Measurements from ENCODE around the gene ANKRD18A.

The ANKRD18A gene

DNA sequence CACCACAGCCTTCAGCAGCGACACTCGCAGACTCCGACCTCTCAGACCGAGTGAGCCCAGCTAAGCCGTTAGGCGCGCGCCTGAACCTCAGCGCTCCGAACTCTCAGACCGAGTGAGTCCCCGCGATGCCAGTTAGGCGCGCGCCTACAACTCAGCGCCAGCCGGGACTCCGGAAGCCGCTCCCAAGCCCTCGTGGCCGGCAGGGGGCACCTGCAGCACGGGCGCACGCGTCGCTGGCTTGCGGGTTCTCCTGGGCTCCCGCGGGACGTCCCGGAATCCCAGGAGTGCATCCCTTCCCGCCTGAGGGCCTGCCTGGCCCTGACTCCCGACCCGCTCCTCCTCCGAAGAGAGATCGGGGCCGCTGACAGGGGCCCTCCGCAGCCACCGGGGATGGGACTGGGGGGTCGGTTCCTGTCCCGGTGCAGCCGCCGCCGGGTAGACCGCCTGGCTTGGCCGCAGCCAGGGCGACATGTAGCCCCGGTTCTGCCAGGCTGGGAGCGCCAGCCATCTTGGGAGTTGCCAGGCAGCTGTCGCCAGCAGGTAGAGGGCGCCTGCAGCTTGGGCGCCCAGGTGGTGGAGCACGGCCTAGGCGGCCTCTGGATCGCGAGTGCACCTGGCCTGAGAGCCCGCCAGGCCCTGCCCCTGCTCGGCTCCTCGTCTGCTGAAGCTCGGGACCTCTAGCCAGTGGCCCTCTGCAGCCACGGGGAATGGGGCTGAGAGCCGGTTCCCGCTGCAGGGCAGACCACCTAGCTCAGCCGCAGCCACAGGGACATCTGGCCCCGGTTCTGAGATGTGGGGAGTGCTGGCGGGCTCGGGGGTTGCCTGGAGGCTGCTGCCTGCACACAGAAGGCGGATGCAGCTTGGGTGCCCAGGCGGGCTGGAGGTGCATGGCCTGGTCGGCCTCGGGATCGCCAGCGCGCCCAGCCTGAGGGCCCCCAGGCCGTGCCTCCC is at the start of gene ANKRD18A:
TSS of gene ANKRD18A (minus strand) at position 114 of the 951 bp plus-strand sequence. CDS start 311 bp downstream, outside the sequence.
- DNase-seq: peak; percentile 82
- H3K36me3 Mint-ChIP-seq (ENCODE audit: low read depth): no peaks in the 10 kb centered on the region

GRCh38 chr9:38668791-38669466 is 48.5 kb upstream of the ANKRD18A start:
- H3K27ac Mint-ChIP-seq: no peak overlapping the region
- no peak for DNase-seq
- peaks cover 11% of the 10 kb centered on the region for H3K4me1 Mint-ChIP-seq (ENCODE audit: low read depth)
- no peaks in the 10 kb centered on the region for H3K36me3 Mint-ChIP-seq (ENCODE audit: low read depth)
- no peaks in the 10 kb centered on the region for H3K9me3 Mint-ChIP-seq
- no peak overlapping the region for H3K4me3 Mint-ChIP-seq
- H3K27me3 Mint-ChIP-seq: peaks cover 14% of the 10 kb centered on the region

More for the DNA sequence above, at the start of gene ANKRD18A:
- Mint-ChIP-seq H3K27me3 (peaks cover 54% of the 10 kb centered on the region), H3K27ac (peak within 1 kb of the TSS; percentile 90), H3K4me1 (ENCODE audit: low read depth) (peaks cover 16% of the 10 kb centered on the region), H3K4me3 (peak within 1 kb of the TSS; percentile 83), H3K9me3 (no peaks in the 10 kb centered on the region)

- Mint-ChIP-seq H3K27me3 (peaks cover 25% of the 10 kb centered on the region), H3K9me3 (no peaks in the 10 kb centered on the region), H3K27ac (no peak overlapping the region), H3K36me3 (ENCODE audit: low read depth) (no peaks in the 10 kb centered on the region), H3K4me3 (no peak overlapping the region), H3K4me1 (ENCODE audit: low read depth) (no peaks in the 10 kb centered on the region)
- DNase-seq: no peak
These were observed 42.6 kb upstream of the ANKRD18A start for GRCh38 chr9:38662763-38663593.

DNA sequence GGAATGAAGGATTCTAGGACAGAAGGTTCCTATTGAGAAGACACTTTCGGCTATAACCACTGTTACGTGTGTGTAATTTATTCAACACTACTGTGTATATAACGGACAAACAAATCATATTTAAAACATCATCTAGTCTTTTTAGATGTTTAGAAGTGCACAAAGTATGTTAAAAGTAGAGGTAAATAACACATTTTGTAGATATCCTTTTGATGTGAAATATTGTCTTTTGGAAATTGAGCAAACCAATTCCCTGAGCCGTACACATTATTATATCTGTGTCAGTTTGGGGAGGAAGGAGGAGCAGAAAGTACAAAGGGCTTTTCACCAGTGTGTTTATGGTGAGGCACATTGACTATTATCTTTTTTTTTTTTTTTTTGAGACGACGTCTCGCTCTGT is 39.1 kb upstream of the ANKRD18A start:
- no peak for DNase-seq
- H3K36me3 Mint-ChIP-seq (ENCODE audit: low read depth): no peaks in the 10 kb centered on the region
- H3K27ac Mint-ChIP-seq: no peak overlapping the region
- no peaks in the 10 kb centered on the region for H3K9me3 Mint-ChIP-seq
- no peaks in the 10 kb centered on the region for H3K4me1 Mint-ChIP-seq (ENCODE audit: low read depth)
- no peak overlapping the region for H3K4me3 Mint-ChIP-seq
- H3K27me3 Mint-ChIP-seq: peaks cover 43% of the 10 kb centered on the region

GRCh38 chr9:38656896-38657295 is 36.5 kb upstream of the ANKRD18A start:
- Mint-ChIP-seq H3K9me3 (no peaks in the 10 kb centered on the region), H3K4me3 (no peak overlapping the region), H3K27me3 (peaks cover 36% of the 10 kb centered on the region), H3K36me3 (ENCODE audit: low read depth) (no peaks in the 10 kb centered on the region), H3K4me1 (ENCODE audit: low read depth) (no peaks in the 10 kb centered on the region), H3K27ac (no peak overlapping the region)
- no peak for DNase-seq

DNA sequence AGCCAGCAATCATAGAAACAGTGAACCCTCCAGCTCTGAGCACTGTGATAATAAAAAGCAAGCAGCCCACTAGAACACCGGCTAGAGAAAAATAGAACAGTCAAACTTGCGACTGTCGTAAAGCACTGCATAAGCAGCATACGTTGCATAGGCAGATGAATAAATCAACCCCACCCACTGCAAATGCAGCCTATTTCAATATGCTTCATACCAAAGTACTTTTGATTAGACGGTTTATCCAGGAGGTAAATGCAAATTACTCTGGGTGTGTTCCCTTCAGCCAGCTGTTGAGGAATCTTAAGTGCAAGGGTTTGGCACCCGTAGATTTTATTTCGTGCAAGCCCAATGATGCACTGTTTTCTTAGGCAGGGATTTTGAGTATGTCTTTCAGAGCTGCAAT is 32.1 kb upstream of the ANKRD18A start:
- no peaks in the 10 kb centered on the region for H3K9me3 Mint-ChIP-seq

GRCh38 chr9:38652044-38652443 is 31.6 kb upstream of the ANKRD18A start:
- Mint-ChIP-seq H3K4me3 (no peak overlapping the region), H3K4me1 (ENCODE audit: low read depth) (no peaks in the 10 kb centered on the region), H3K27me3 (peaks cover 23% of the 10 kb centered on the region), H3K36me3 (ENCODE audit: low read depth) (no peaks in the 10 kb centered on the region), H3K9me3 (no peaks in the 10 kb centered on the region), H3K27ac (no peak overlapping the region)
- no peak for DNase-seq

More for the DNA sequence above, 32.1 kb upstream of the ANKRD18A start:
- Mint-ChIP-seq H3K36me3 (ENCODE audit: low read depth) (no peaks in the 10 kb centered on the region), H3K27ac (no peak overlapping the region), H3K4me3 (no peak overlapping the region), H3K4me1 (ENCODE audit: low read depth) (no peaks in the 10 kb centered on the region), H3K27me3 (peaks cover 23% of the 10 kb centered on the region)
- no peak for DNase-seq

DNA sequence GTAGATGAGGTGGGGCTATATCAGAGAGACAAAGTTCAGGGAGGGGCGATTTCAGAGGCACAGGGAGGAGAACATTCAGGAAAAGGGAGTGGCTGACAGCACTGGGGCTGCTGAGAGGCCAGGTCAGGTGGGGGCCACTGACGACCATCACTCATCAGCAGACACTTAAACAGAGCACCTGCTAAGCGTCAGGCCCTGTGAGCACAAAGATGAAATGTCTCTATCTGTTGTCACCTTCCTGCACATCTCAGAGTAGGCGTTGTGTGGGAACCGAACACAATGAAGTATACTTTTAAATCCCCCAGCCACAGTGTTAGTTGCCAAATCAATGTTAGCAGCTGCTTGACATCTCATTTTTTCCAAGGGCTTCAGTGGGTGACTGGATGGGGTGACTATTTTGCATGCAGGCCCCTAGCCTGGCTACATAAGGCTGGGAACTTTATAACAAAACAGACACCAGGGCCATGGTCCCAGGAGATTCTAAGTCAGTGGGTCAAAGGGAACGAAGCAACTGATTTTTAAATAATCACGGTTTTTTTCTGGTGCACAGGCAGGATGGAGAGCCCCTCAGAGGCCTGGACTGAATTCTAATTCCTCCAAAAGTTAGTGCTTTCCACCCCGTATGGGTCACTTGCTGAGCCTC is 31.1 kb upstream of the ANKRD18A start:
- Mint-ChIP-seq H3K4me1 (ENCODE audit: low read depth) (no peaks in the 10 kb centered on the region), H3K9me3 (no peaks in the 10 kb centered on the region), H3K4me3 (no peak overlapping the region), H3K27me3 (peaks cover 23% of the 10 kb centered on the region), H3K27ac (no peak overlapping the region), H3K36me3 (ENCODE audit: low read depth) (no peaks in the 10 kb centered on the region)
- no peak for DNase-seq

- Mint-ChIP-seq H3K27ac (no peak overlapping the region), H3K36me3 (ENCODE audit: low read depth) (no peaks in the 10 kb centered on the region), H3K9me3 (no peaks in the 10 kb centered on the region), H3K4me3 (no peak overlapping the region), H3K27me3 (peaks cover 18% of the 10 kb centered on the region), H3K4me1 (ENCODE audit: low read depth) (no peaks in the 10 kb centered on the region)
- no peak for DNase-seq
These were observed 30.2 kb upstream of the ANKRD18A start for GRCh38 chr9:38650564-38650963.

GRCh38 chr9:38649731-38650363 is 29.5 kb upstream of the ANKRD18A start:
- Mint-ChIP-seq H3K36me3 (ENCODE audit: low read depth) (no peaks in the 10 kb centered on the region), H3K4me3 (no peak overlapping the region), H3K27ac (no peak overlapping the region), H3K27me3 (peaks cover 12% of the 10 kb centered on the region), H3K4me1 (ENCODE audit: low read depth) (no peaks in the 10 kb centered on the region), H3K9me3 (no peaks in the 10 kb centered on the region)
- no peak for DNase-seq

DNA sequence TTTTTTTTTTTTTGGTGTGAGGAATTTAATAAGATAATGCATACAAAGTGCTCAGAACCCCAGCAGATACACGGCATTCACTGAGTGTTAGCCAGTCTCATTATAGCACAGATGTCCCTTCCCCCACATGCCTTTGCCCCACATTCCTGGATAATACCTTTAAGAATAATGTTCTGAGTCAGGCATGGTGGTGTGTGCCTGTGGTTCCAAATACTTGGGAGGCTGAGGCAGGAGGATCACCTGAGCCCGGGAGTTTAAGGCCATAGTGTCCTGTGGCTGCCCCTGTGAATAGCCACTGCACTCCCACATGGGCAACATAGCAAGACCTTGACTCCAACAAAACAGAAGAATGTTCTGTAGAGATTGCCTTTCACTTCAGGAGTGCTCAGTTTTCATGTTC is 24.2 kb upstream of the ANKRD18A start:
- no peak for DNase-seq
- Mint-ChIP-seq H3K9me3 (no peaks in the 10 kb centered on the region), H3K27ac (no peak overlapping the region), H3K27me3 (peaks cover 25% of the 10 kb centered on the region), H3K4me1 (ENCODE audit: low read depth) (no peaks in the 10 kb centered on the region), H3K4me3 (no peak overlapping the region), H3K36me3 (ENCODE audit: low read depth) (no peaks in the 10 kb centered on the region)

- Mint-ChIP-seq H3K4me1 (ENCODE audit: low read depth) (no peaks in the 10 kb centered on the region), H3K27ac (no peak overlapping the region), H3K36me3 (ENCODE audit: low read depth) (no peaks in the 10 kb centered on the region), H3K9me3 (no peaks in the 10 kb centered on the region), H3K4me3 (no peak overlapping the region), H3K27me3 (peaks cover 27% of the 10 kb centered on the region)
- no peak for DNase-seq
These were observed 23.4 kb upstream of the ANKRD18A start for GRCh38 chr9:38643815-38644173.

DNA sequence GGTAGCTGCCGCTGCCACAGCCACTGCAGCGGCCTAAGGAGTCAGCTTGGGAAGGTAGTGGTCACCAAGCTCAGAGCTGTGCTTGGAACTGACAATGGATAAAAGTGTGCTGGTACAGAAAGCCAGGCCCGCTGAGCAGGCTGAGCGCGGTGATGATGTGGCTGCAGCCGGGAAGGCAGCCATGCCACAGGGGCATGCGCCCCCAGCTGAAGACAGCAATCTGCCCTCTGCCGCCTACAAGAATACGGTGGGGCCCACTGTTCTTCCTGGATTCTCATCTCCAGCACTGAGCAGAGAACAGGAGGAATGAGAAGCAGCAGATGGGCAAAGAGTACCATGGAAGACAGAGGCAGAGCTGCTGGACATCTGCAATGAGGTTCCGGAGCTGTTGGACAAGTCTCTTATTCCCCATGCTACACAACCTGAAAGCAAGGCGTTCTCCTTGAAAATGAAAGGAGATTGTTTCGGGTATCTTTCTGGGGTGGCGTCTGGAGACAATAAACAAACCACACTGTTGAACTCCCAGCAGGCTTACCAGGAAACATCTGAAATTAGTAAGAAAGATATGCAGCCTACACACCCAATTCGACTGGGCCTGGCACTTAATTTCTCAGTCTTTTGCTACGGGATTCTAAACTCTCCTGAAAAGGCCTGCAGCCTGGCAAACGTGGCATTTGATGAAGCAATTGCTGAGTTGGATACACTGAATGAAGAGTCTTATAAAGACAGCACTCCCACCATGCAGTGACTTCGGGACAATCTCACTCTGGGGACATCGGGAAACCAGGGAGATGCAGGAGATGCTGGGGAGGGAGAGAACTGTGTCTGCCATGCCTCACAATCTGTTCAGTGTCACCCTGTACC is 22.8 kb upstream of the ANKRD18A start:
- peaks cover 29% of the 10 kb centered on the region for H3K27me3 Mint-ChIP-seq
- H3K4me1 Mint-ChIP-seq (ENCODE audit: low read depth): no peaks in the 10 kb centered on the region
- H3K4me3 Mint-ChIP-seq: no peak overlapping the region
- no peaks in the 10 kb centered on the region for H3K9me3 Mint-ChIP-seq
- H3K36me3 Mint-ChIP-seq (ENCODE audit: low read depth): no peaks in the 10 kb centered on the region
- no peak for DNase-seq
- no peak overlapping the region for H3K27ac Mint-ChIP-seq
